Left kidney (tissue), 1 donor: ENCODE data around the gene DYNC2H1. TPM values are rescaled to one million over a fixed set of nuclear protein-coding genes. Genes with fewer than 3 reads are reported as not detected.

ENCODE experiments used
- polyA plus RNA-seq: library from polyadenylated mRNA; unstranded; fragments of 120-200 nt; gene quantifications from one replicate; pipeline ENCODE4 v1.2.1, GENCODE V29; 2013; ENCODE audit not compliant: insufficient read length

The DYNC2H1 gene
- polyA plus RNA-seq, 1 donor: 48.0 TPM

Other genes starting within 250 kb of the DYNC2H1 start
- 4.4 TPM for gene MMP12, start 234.4 kb upstream of the DYNC2H1 start, polyA plus RNA-seq
- gene MMP13, start 153.7 kb upstream of the DYNC2H1 start, polyA plus RNA-seq: not detected
- gene DCUN1D5, start 17.3 kb upstream of the DYNC2H1 start, polyA plus RNA-seq: 38.5 TPM